NCI-H128 (cell line): ENCODE results near the gene C10orf105.
A peak's percentile ranks its signal among the peaks of the same experiment; 100 is the strongest.

Experiments
- DNase-seq: peaks from one replicate; lab custom pipeline; 2025; ENCODE audit not compliant: unreplicated experiment; lab: John Stamatoyannopoulos, UW

C10orf105 gene

GRCh38 chr10:71717551-71717951, 2.0 kb downstream of the C10orf105 start:
- DNase-seq = no peak

DNA sequence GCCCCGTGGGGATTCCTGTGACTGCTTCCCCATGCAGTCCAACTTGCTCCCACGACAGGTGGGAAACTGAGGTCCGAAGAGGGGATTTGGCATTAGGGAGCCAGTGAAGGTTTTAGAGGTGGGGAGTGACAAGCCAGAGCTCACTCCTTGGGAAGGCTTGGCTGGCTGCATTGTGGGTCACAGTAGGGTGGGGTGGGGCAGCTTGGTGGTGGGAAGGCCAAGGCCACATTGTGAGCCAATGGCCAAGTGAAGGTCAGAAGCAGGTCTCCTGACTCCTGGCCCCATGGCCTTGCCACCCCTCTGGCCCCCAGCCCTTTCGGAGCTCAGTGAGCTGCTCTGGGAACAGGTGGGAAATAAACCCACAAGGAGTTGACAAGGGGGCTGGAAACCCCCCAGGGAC, 2.5 kb downstream of the C10orf105 start:
- DNase-seq = no peak

DNA sequence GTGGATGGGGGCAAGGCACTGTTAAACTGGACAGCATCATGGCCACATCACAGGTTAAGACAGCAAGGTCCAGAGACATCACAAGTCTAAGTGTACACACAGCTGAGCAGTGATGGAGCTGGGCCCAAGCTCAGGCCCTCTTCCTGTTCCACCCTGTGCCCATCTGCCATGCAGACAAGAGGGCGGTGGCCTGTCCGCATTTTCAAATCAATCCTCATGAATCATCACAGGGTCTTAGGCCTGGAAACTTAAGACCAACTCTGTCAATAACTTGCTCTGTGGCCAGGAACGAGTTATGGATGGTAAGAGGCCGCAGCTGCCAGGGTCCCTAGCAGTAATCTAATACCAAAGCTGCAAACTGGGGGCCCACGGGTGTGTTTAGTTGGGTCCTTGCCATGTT, 3.2 kb downstream of the C10orf105 start:
- no peak for DNase-seq

DNA sequence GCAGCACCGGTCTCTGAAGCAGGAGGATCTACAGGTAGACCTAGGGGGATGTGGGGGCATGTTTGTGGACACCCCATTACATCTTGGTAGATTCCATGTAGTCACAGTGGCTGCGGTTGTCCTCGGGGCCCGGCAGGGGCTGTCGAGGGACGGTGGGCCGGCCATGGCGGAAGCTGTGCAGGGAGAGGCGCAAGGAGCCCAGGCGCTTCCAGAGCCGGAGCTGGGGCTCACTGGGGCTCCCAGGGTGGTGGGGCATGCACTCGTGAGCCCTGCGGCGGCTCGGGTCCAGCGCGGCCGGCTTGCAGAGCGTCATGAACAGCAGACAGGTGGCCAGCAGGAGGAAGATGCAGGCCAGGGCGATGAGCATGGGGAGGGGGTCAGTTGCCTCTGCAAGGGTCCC, 3.7 kb downstream of the C10orf105 start:
- no peak for DNase-seq

DNA sequence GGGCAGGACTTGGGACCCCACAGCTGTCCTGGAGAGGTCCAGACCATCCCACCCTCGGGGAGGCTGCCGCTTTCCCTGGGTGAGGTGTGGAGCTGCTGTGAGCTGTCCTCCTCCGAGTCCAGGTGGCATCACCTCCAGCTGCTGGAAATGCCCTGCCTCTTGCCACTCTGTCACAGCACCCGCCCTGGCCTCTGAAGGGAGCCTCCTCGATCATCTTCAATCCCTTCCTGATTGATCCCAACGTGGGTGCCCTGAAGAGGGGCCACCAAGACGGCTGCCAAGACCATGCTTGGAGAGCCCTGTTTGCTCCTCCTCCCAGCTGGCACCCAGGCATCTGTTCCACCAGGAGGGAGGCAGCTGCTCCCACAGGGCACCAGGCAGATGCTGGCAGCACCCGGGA, 4.6 kb downstream of the C10orf105 start:
- no peak for DNase-seq

GRCh38 chr10:71714592-71714991, 5.0 kb downstream of the C10orf105 start:
- no peak for DNase-seq

- DNase-seq = no peak
Observed at GRCh38 chr10:71714031-71714410, 5.6 kb downstream of the C10orf105 start.

DNA sequence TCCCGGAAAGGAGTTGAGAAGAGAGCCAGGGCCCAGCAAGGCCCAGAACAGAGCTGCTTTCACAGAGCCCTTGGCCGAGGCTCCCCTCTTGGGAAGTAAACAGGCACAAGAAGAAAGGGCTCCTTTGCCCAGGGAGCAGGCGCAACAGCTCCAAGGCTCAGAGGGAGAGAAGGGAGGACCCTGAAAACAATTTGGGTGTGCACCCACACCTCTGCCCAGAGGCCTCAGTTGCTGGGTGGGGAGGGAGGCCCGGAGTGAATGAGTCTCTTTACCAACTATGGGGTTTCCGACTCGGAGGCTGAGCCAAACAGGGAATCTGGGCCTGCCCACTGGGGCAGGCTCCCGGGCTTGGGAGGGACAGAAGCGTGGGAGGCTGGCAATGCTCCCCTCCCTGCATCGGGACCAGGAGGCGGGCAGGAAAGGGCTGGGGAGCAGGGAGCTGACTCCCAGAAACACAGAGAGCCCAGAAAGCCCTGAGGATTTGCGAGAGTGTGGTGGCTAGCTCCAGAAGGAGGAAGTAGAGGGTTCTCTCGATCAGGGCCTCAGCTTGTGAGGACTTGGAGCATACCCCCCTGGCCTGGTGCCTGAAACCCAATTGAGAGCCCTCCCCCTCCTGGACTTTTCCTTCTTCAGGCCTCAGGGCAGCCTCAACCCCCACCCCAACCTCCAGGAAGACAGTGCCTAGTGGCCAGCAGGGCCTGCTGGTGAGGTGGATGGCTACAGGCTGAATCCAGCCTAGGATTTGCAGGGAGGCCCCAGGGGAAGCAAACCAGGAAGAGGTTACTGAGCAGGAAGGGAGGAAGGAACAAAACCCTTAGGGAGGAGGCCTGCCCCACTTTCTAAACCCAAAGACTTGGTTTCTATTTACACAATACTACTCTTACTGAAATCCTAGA, 6.2 kb downstream of the C10orf105 start:
- no peak for DNase-seq

- no peak for DNase-seq
Observed at GRCh38 chr10:71712572-71713134, 6.9 kb downstream of the C10orf105 start.

DNA sequence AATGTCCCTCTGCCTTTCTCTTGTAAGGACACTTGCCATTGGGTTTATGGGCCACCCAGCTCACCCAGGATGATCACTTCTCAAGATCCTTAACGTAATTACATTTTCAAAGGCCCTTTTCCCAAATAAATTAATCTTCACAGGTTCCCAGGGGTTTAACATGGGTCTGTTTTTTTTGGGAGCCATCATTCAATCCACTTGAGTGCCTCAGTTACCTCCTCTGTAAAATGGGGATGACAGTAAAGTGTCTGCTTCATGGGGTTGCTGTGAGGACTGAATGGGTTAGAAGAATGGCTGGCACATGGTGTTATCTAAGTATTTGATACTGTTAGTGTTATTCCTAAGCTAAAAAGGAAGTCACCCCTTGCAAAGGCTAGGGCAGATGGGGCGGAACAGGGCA, 7.4 kb downstream of the C10orf105 start:
- no peak for DNase-seq

DNA sequence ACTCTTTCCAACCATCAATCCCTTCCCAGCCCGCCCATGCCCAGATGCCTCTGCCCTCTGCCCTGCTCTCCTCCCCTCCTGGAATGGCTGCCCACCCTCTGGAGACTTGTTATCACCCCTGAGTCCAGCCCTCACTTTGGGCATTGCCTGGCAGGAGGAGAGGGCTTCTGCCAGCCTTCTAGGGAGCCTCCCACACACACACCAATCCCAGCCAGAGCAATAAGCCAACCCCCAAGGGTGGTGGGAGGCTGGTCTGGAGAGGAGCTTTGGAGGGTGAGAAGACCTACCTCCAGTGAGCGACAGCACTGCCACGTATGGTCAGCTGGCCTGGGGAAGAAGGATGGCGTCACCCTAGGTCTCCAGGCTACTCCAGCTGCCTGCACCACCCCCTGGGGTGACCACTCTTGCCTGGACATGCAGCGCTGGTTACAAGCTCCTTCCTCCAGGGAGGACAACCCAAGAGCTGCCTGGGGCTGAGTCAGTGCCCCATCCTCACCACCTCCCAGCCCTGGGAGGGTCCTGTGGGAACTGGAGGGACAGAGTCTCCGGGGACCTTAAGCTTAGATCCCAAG, 8.4 kb downstream of the C10orf105 start:
- no peak for DNase-seq

GRCh38 chr10:71710519-71710918, 9.1 kb downstream of the C10orf105 start:
- DNase-seq = no peak

GRCh38 chr10:71708897-71709882, 10.4 kb downstream of the C10orf105 start:
- DNase-seq = no peak

- peak; percentile 9 for DNase-seq
Observed at GRCh38 chr10:71708301-71708703, 11.3 kb downstream of the C10orf105 start.

DNA sequence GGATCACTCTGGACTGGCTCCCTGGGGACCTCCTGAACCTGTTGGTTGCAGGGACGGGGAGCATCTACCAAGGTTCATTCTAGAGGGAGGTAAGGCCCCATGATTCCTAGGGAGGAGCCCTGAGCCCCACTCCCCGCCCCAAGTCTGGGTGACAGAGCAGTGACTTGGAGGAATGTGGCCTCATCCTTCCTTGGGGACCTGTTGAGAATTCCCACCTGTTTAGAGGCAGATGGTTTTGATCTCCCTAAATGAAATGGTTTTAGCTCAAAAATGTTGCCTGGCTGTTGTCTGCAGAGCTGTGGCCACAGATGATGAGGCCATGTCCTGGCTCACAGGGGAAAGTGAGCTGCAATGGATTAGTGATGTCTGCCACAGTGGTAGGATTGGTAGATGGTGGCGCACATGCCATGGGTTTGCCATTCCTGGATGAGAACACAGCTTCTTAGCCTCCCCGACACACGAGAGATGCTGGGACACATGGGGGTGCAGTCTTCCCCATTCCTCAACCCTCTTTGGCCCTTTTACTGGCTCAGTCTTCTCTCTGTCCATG, 12.3 kb downstream of the C10orf105 start:
- no peak for DNase-seq

- DNase-seq = no peak
Observed at GRCh38 chr10:71706216-71707121, 13.1 kb downstream of the C10orf105 start.

- DNase-seq = no peak
Observed at GRCh38 chr10:71705582-71705981, 14.0 kb downstream of the C10orf105 start.

DNA sequence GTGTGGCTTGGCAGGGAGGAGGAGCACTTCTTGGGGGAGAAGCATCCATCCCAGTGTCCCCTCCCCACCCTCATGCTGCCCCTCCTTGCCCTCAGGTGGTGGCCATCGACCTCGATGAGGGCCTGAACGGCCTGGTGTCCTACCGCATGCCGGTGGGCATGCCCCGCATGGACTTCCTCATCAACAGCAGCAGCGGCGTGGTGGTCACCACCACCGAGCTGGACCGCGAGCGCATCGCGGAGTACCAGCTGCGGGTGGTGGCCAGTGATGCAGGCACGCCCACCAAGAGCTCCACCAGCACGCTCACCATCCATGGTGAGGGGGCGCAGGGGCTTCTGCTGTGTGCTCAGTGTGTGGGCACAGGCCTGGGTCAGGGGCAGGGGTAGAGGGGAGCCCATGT, 14.8 kb downstream of the C10orf105 start:
- DNase-seq = no peak

DNA sequence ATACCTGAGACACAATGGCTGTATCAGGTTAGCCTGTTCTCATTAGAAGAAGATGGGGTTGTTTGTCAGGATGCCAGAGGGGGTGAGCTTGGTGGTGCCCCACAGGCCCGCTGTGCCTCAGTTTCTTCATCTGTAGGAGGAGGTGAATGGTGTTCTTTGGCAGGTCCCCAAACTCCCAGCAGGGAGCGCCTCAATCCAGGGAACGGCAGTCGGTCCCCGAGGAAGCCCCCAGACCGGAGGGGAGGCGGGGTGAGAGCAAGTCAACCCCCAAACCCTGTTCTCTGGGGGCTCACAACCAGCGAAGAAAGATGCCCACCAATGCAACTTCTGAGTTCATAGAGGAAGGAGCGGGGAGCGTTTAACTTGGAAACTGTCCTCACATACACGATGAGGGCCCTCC, 16.0 kb downstream of the C10orf105 start:
- no peak for DNase-seq
